HepG2 (cell line): Measurements from ENCODE around the gene BAIAP2L2. TPM values are rescaled to one million over a fixed set of nuclear protein-coding genes. Genes with fewer than 3 reads are reported as not detected.
A peak's percentile ranks its signal among the peaks of the same experiment; 100 is the strongest.

Experiments used
- ARID5B ChIP-seq: IDR thresholded peaks from 2 replicates; pipeline ENCODE4 v1.4.0; 2020; ENCODE audit warnings: mild to moderate bottlenecking, missing genetic modification reagents
- LCORL ChIP-seq, 2 experiments: fragments of 450-650 bp in 1 of 2; sonication (generic) in 1 of 2; formaldehyde crosslinking in 1 of 2; IDR thresholded peaks; 2 replicates each; pipeline versions ENCODE4 v1.5.0 to v1.6.1; 2017 to 2020; ENCODE audit warnings: antibody characterized with exemption in 1 of 2, missing genetic modification reagents in 1 of 2
- POLR2AphosphoS2 ChIP-seq: IDR thresholded peaks from 2 replicates; pipeline ENCODE4 v1.6.1; 2011; ENCODE audit warnings: low read depth, low read length, improper control_type of control experiment
- POLR2G ChIP-seq: fragments of 200-400 bp; formaldehyde crosslinking; IDR thresholded peaks from 2 replicates; pipeline ENCODE4 v1.6.1; 2018; ENCODE audit warnings: mild to moderate bottlenecking, low read depth, low read length, moderate library complexity
- SNAI1 ChIP-seq: sonication (generic); formaldehyde crosslinking; IDR thresholded peaks from 2 replicates; pipeline ENCODE4 v1.5.0; 2020; ENCODE audit warnings: mild to moderate bottlenecking, missing genetic modification reagents, borderline replicate concordance
- SPEN ChIP-seq: sonication (generic); formaldehyde crosslinking; IDR thresholded peaks from 2 replicates; pipeline ENCODE4 v1.5.1; 2020; ENCODE audit warnings: low read depth, mild to moderate bottlenecking, missing genetic modification reagents
- ZFP36L1 ChIP-seq: sonication (generic); formaldehyde crosslinking; IDR thresholded peaks from 2 replicates; pipeline ENCODE4 v1.8.0; 2022; ENCODE audit warnings: mild to moderate bottlenecking, missing genetic modification reagents, moderate library complexity
- ZHX1 ChIP-seq: sonication (generic); formaldehyde crosslinking; IDR thresholded peaks from 2 replicates; pipeline ENCODE4 v1.8.1; 2022; ENCODE audit warnings: low read depth, mild to moderate bottlenecking, missing genetic modification reagents
- ZHX2 ChIP-seq, 2 experiments: sonication (generic) in 1 of 2; formaldehyde crosslinking in 1 of 2; IDR thresholded peaks; 2 replicates each; pipeline versions ENCODE4 v1.6.1 to v1.9.0; 2014 to 2022; ENCODE audit warnings: antibody characterized with exemption in 1 of 2, borderline replicate concordance in 1 of 2, inconsistent platforms in 1 of 2, low read depth in 1 of 2, missing genetic modification reagents in 1 of 2
- ZNF180 ChIP-seq: sonication (generic); formaldehyde crosslinking; IDR thresholded peaks from 2 replicates; pipeline ENCODE4 v1.4.0; 2020; ENCODE audit warnings: low read depth, missing genetic modification reagents, borderline replicate concordance
- ZNF615 ChIP-seq: sonication (generic); formaldehyde crosslinking; IDR thresholded peaks from 2 replicates; pipeline ENCODE4 v1.5.0; 2020; ENCODE audit warnings: mild to moderate bottlenecking, missing genetic modification reagents, borderline replicate concordance
- ZNF775 ChIP-seq: sonication (generic); formaldehyde crosslinking; IDR thresholded peaks from 2 replicates; pipeline ENCODE4 v1.4.0; 2020; ENCODE audit warnings: missing genetic modification reagents, mild to moderate bottlenecking, moderate library complexity, borderline replicate concordance
- polyA plus RNA-seq, 8 experiments: library from polyadenylated mRNA; depleted of rRNA in 3 of 8; stranded (reverse) in 7 of 8; unstranded in 1 of 8; fragments of >200 nt; fragmentation: Illumina TruSeq in 4 of 8; extraction: Trizol in 4 of 8; gene quantifications; 2 replicates each; pipeline versions ENCODE4 v1.2.1 to v1.2.3, GENCODE V29; 2011 to 2016; ENCODE audit warnings: low read depth in 4 of 8, missing spikeins in 1 of 8, mixed read lengths in 1 of 8; ENCODE audit not compliant: insufficient read depth in 1 of 8
- total RNA-seq, 5 experiments: library from RNA; depleted of rRNA; stranded (reverse); fragments of >200 nt; fragmentation: Illumina TruSeq; extraction: Trizol; gene quantifications; 2 replicates each; pipeline ENCODE4 v1.2.3, GENCODE V29; 2016; ENCODE audit warnings: low read depth in 1 of 5

BAIAP2L2 gene
- total and polyA plus RNA-seq, 2 of the 13 experiments (the other 11 are each of a cell fraction or from before 2014, with no cell fraction given), result 4.4 to 7.5 TPM

- TF ChIP-seq ZHX1 (CRISPR knock-in tag), result no peak
- no peak for TF ChIP-seq POLR2AphosphoS2
- peak; percentile 62 for TF ChIP-seq ARID5B (CRISPR knock-in tag)
- TF ChIP-seq ZHX2 (IDR thresholded peaks at IDR 0.05; ENCODE audit: low read depth), result no peak
- no peak for TF ChIP-seq ZHX2 (CRISPR knock-in tag; IDR thresholded peaks at IDR 0.05; ENCODE audit: borderline replicate concordance)
- no peak for TF ChIP-seq SNAI1 (CRISPR knock-in tag)
- TF ChIP-seq ZNF775 (CRISPR knock-in tag), result no peak
- TF ChIP-seq POLR2G, result peak; percentile 64
- TF ChIP-seq ZFP36L1, result no peak
- TF ChIP-seq ZNF180 (CRISPR knock-in tag), result no peak
- no peak for TF ChIP-seq LCORL (IDR thresholded peaks at IDR 0.05)
- peak; percentile 92; the same call in 1 of the 2 replicates for TF ChIP-seq LCORL (CRISPR knock-in tag; IDR thresholded peaks at IDR 0.05)
- 0 out of 2 replicates have a peak, but pooled peaks have one; percentile 5 for TF ChIP-seq ZNF615 (CRISPR knock-in tag)
- TF ChIP-seq SPEN (CRISPR knock-in tag), result peak; percentile 61; the same call in 1 of the 2 replicates
Observed at GRCh38 chr22:38107692-38108515, 2.6 kb downstream of the BAIAP2L2 start (continued).
